HEK293 (cell line): Measurements from ENCODE around the gene FLCN.
A peak's percentile ranks its signal among the peaks of the same experiment; 100 is the strongest.

Source experiments
- CTCF ChIA-PET: fragments of 350-600 bp; formaldehyde crosslinking; extraction: SDS; loops from one replicate; lab custom pipeline; 2021; ENCODE audit warnings: antibody characterized with exemption; lab: Yijun Ruan, JAX
- POLR2A ChIA-PET: fragments of 300-600 bp; formaldehyde crosslinking; extraction: SDS; loops from one replicate; lab custom pipeline; 2020; ENCODE audit warnings: antibody characterized with exemption, inconsistent platforms; lab: Yijun Ruan, JAX
- H3K27ac ChIP-seq: fragments of 200-500 bp; sonication (Bioruptor generic); 2 replicates; pipeline ENCODE4 v1.5.1; 2014; ENCODE audit warnings: low read depth, low read length, control low read depth, inconsistent platforms; ENCODE audit errors: extremely low read depth
- H3K36me3 ChIP-seq, 2 experiments: fragments of 200-500 bp in 1 of 2; sonication (Bioruptor generic) in 1 of 2; 1 replicate in 1 of 2; 2 replicates in 1 of 2; pipeline ENCODE4 v1.5.1; 2014 to 2017; ENCODE audit warnings: inconsistent platforms in 2 of 2, low read length in 2 of 2; ENCODE audit not compliant: control insufficient read depth in 2 of 2, insufficient read depth in 1 of 2
- H3K4me1 ChIP-seq: fragments of 200-500 bp; sonication (Bioruptor generic); 2 replicates; pipeline ENCODE4 v1.5.1; 2014; ENCODE audit warnings: mild to moderate bottlenecking, low read length, inconsistent platforms; ENCODE audit not compliant: control insufficient read depth, insufficient read depth
- H3K4me3 ChIP-seq: 2 replicates; pipeline ENCODE4 v1.5.1; 2011; ENCODE audit warnings: low read depth, mild to moderate bottlenecking, control low read depth, low read length, moderate library complexity
- H3K9me3 ChIP-seq: fragments of 200-500 bp; sonication (Bioruptor generic); 2 replicates; pipeline ENCODE4 v1.5.1; 2014; ENCODE audit warnings: low read depth, low read length, inconsistent platforms; ENCODE audit not compliant: control insufficient read depth, insufficient read depth
- GLI2 ChIP-seq: fragments of 450-650 bp; formaldehyde crosslinking; IDR thresholded peaks from 2 replicates; pipeline ENCODE4; 2017; ENCODE audit warnings: missing biosample characterization, missing genetic modification characterization, low read depth, borderline replicate concordance
- KLF10 ChIP-seq: fragments of 450-650 bp; IDR thresholded peaks from 2 replicates; pipeline ENCODE4 v1.5.1; 2018; ENCODE audit warnings: missing biosample characterization, mild to moderate bottlenecking, missing genetic modification characterization
- KLF16 ChIP-seq: fragments of 450-650 bp; formaldehyde crosslinking; IDR thresholded peaks from 2 replicates; pipeline ENCODE4 v1.5.1; 2017; ENCODE audit warnings: missing biosample characterization, missing genetic modification characterization
- MZF1 ChIP-seq: fragments of 450-650 bp; formaldehyde crosslinking; IDR thresholded peaks from 2 replicates; pipeline ENCODE4 v1.5.1; 2017; ENCODE audit warnings: missing biosample characterization, missing genetic modification characterization, borderline replicate concordance
- ZBTB7A ChIP-seq: fragments of 450-650 bp; formaldehyde crosslinking; IDR thresholded peaks from 2 replicates; pipeline ENCODE4 v1.5.1; 2016; ENCODE audit warnings: low read depth, missing biosample characterization, missing genetic modification characterization
- ZFP41 ChIP-seq: fragments of 450-650 bp; formaldehyde crosslinking; IDR thresholded peaks from 2 replicates; pipeline ENCODE4 v1.5.1; 2016; ENCODE audit warnings: missing biosample characterization, missing genetic modification characterization, borderline replicate concordance
- ZIC2 ChIP-seq: fragments of 450-650 bp; formaldehyde crosslinking; IDR thresholded peaks from 2 replicates; pipeline ENCODE4 v1.5.1; 2016; ENCODE audit warnings: missing biosample characterization, missing genetic modification characterization
- ZNF202 ChIP-seq: fragments of 450-650 bp; formaldehyde crosslinking; IDR thresholded peaks from 2 replicates; pipeline ENCODE4 v1.5.1; 2016; ENCODE audit warnings: missing biosample characterization, missing genetic modification characterization, borderline replicate concordance
- ZNF239 ChIP-seq: fragments of 450-650 bp; formaldehyde crosslinking; IDR thresholded peaks from 2 replicates; pipeline ENCODE4 v1.5.1; 2016; ENCODE audit warnings: missing biosample characterization, missing genetic modification characterization
- ZNF302 ChIP-seq: fragments of 450-650 bp; formaldehyde crosslinking; IDR thresholded peaks from 2 replicates; pipeline ENCODE4 v1.5.1; 2016; ENCODE audit warnings: missing biosample characterization, missing genetic modification characterization, low read depth
- ZNF488 ChIP-seq: fragments of 450-650 bp; formaldehyde crosslinking; IDR thresholded peaks from 2 replicates; pipeline ENCODE4 v1.5.1; 2016; ENCODE audit warnings: missing biosample characterization, missing genetic modification characterization
- ZNF544 ChIP-seq: fragments of 450-650 bp; formaldehyde crosslinking; IDR thresholded peaks from 2 replicates; pipeline ENCODE4 v1.5.0; 2017; ENCODE audit warnings: missing biosample characterization, missing genetic modification characterization
- ZNF561 ChIP-seq: fragments of 450-650 bp; IDR thresholded peaks from 2 replicates; pipeline ENCODE4 v1.5.1; 2018; ENCODE audit warnings: missing biosample characterization, missing genetic modification characterization, borderline replicate concordance
- ZNF645 ChIP-seq: fragments of 450-650 bp; formaldehyde crosslinking; IDR thresholded peaks from 2 replicates; pipeline ENCODE4; 2016; ENCODE audit warnings: missing biosample characterization, missing genetic modification characterization
- ZNF654 ChIP-seq: fragments of 450-650 bp; formaldehyde crosslinking; IDR thresholded peaks from 2 replicates; pipeline ENCODE4 v1.5.1; 2016; ENCODE audit warnings: low read depth, missing biosample characterization, missing genetic modification characterization
- ZNF837 ChIP-seq: fragments of 450-650 bp; formaldehyde crosslinking; IDR thresholded peaks from 2 replicates; pipeline ENCODE4 v1.5.1; 2016; ENCODE audit warnings: missing biosample characterization, missing genetic modification characterization
- ZSCAN30 ChIP-seq: fragments of 450-650 bp; IDR thresholded peaks from 2 replicates; pipeline ENCODE4 v1.5.1; 2018; ENCODE audit warnings: missing biosample characterization, mild to moderate bottlenecking, missing genetic modification characterization, moderate library complexity
- ZXDB ChIP-seq: fragments of 450-650 bp; formaldehyde crosslinking; IDR thresholded peaks from 2 replicates; pipeline ENCODE4 v1.5.1; 2016; ENCODE audit warnings: missing biosample characterization, missing genetic modification characterization
- TF ChIP-seq, protein P1 (sequence below): fragments of 450-650 bp; formaldehyde crosslinking; IDR thresholded peaks from 2 replicates; pipeline ENCODE4 v1.5.1; 2016; ENCODE audit warnings: missing biosample characterization, missing genetic modification characterization

FLCN gene

DNA sequence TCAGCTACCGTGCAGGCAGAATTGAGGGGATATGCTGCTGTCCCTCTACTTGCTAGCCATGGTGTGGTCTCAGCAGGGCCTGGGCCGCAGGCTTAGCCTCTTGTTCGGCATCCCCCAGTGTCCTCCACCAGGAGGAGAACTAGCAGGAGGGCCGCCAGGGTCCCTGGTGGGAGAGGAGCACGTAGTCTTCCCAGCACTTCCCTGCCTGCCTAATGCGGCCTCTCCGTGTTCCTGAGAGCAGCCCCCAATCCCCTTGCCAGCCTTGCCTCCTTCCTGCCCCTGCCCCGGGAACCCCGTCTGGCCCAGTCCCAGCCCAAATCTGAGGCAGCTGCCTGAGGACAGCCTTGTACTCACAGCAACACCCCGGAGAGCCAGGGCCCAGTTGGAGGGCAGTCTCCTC is 69.0 kb downstream of the FLCN start:
- TF ChIP-seq ZIC2 (tag by site-specific recombination) (peak; percentile 20; the same call in 1 of the 2 replicates), ZNF202 (no peak), MZF1 (no peak)
- POLR2A ChIA-PET: interaction anchor here (1.1 kb wide), 1 partner anchor 33 kb away, joined by 3 read pairs; no protein-coding TSS in a partner anchor
- Histone ChIP-seq H3K9me3 (no peaks in the 10 kb centered on the region), H3K27ac (no peak overlapping the region), H3K36me3 (peaks cover 0 to 95% of the 10 kb centered on the region in 2 experiments; a peak in 1 of 3 replicates), H3K4me1 (no peaks in the 10 kb centered on the region), H3K4me3 (no peak overlapping the region)
- CTCF ChIA-PET: no interaction called here

DNA sequence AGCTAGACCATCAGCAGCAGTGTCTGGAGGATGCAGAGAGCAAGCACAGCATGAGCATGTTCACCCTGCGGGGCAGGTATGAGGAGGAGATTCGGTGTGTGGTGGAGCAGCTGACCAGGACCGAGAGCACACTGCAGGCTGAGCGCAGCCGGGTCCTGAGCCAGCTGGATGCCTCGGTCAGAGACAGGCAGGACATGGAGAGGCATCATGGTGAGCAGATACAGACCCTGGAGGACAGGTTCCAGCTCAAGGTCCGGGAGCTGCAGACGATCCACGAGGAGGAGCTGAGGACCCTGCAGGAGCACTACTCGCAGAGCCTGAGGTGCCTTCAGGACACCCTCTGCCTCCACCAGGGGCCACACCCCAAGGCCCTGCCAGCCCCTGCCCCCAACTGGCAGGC is 69.6 kb downstream of the FLCN start:
- peaks cover 0 to 95% of the 10 kb centered on the region in 2 experiments; a peak in 1 of 3 replicates for H3K36me3 ChIP-seq
- ChIA-PET CTCF (interaction anchor here (1.2 kb wide), 1 partner anchor 25 kb away, joined by 4 read pairs; no protein-coding TSS in a partner anchor), POLR2A (interaction anchor here (1.1 kb wide), 1 partner anchor 33 kb away, joined by 3 read pairs; no protein-coding TSS in a partner anchor)
- no peaks in the 10 kb centered on the region for H3K4me1 ChIP-seq
- no peak overlapping the region for H3K27ac ChIP-seq
- TF ChIP-seq ZNF544 (tag by site-specific recombination): no peak
- TF ChIP-seq KLF16 (tag by site-specific recombination): no peak
- peak; percentile 25 for TF ChIP-seq ZIC2 (tag by site-specific recombination)
- H3K4me3 ChIP-seq: no peak overlapping the region
- H3K9me3 ChIP-seq: no peaks in the 10 kb centered on the region

DNA sequence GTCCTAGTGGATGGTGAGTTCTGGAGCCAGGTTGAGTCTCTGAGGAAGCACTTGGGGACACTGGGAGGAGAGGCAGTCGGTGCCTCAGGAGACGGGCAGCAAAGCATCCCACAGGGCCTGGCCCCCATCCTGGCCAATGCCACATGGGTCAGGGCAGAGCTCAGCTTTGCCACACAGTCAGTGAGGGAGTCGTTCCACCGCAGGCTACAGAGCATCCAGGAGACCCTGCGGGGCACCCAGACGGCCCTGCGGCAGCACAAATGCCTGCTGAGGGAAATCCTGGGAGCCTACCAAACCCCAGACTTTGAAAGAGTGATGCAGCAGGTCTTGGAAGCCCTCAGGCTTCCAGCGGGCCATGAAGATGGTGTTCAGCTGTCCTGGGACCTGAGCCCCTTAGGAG is 70.5 kb downstream of the FLCN start:
- TF ChIP-seq ZBTB7A: no peak
- TF ChIP-seq ZSCAN30 (tag by site-specific recombination): no peak
- TF ChIP-seq KLF10 (tag by site-specific recombination): no peak
- TF ChIP-seq ZNF837: no peak
- TF ChIP-seq ZNF645 (tag by site-specific recombination): no peak
- no peak for TF ChIP-seq GLI2
- TF ChIP-seq ZNF561 (tag by site-specific recombination): no peak
- no peak for TF ChIP-seq ZFP41 (tag by site-specific recombination)
- TF ChIP-seq ZXDB (tag by site-specific recombination): no peak
- TF ChIP-seq ZNF302 (tag by site-specific recombination): no peak
- TF ChIP-seq, protein P1, sequence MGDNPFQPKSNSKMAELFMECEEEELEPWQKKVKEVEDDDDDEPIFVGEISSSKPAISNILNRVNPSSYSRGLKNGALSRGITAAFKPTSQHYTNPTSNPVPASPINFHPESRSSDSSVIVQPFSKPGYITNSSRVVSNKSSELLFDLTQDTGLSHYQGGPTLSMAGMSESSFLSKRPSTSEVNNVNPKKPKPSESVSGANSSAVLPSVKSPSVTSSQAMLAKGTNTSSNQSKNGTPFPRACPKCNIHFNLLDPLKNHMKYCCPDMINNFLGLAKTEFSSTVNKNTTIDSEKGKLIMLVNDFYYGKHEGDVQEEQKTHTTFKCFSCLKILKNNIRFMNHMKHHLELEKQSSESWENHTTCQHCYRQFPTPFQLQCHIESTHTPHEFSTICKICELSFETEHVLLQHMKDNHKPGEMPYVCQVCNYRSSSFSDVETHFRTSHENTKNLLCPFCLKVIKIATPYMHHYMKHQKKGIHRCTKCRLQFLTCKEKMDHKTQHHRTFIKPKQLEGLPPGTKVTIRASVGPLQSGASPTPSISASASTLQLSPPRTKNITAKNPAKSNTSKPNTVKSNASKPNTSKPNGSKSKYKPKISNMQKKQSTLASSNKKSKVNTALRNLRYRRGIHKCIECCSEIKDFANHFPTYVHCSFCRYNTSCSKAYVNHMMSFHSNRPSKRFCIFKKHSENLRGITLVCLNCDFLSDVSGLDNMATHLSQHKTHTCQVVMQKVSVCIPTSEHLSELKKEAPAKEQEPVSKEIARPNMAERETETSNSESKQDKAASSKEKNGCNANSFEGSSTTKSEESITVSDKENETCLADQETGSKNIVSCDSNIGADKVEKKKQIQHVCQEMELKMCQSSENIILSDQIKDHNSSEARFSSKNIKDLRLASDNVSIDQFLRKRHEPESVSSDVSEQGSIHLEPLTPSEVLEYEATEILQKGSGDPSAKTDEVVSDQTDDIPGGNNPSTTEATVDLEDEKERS: no peak
- no peak for TF ChIP-seq ZNF488 (tag by site-specific recombination)
- TF ChIP-seq ZNF239 (tag by site-specific recombination): no peak
- no peak for TF ChIP-seq ZNF654 (tag by site-specific recombination)
- no peaks in the 10 kb centered on the region for H3K9me3 ChIP-seq
- no peak overlapping the region for H3K27ac ChIP-seq
- H3K4me3 ChIP-seq: no peak overlapping the region
- POLR2A ChIA-PET: no interaction called here
- peaks cover 0 to 95% of the 10 kb centered on the region in 2 experiments; a peak in 2 of 3 replicates for H3K36me3 ChIP-seq
- H3K4me1 ChIP-seq: no peaks in the 10 kb centered on the region
- CTCF ChIA-PET: interaction anchor here (1.2 kb wide), 1 partner anchor 24 kb away, joined by 4 read pairs; no protein-coding TSS in a partner anchor
